GM12878 (cell line): Measurements from ENCODE around the gene DOCK9.

Experiments used
- CREM ChIP-seq: IDR thresholded peaks from 2 replicates; pipeline ENCODE4 v1.6.1; 2014; ENCODE audit warnings: antibody characterized with exemption, low read depth
- EP300 ChIP-seq, 2 experiments: fragments of 150-350 bp in 1 of 2; IDR thresholded peaks; 2 replicates each; pipeline ENCODE4 v1.6.1; 2011 to 2012; ENCODE audit warnings: low read depth in 2 of 2, low read length in 2 of 2, borderline replicate concordance in 1 of 2, improper control_type of control experiment in 1 of 2, inconsistent platforms in 1 of 2; ENCODE audit not compliant: control insufficient read depth in 1 of 2
- MEF2A ChIP-seq: IDR thresholded peaks from 2 replicates; pipeline ENCODE4 v1.6.1; 2011; ENCODE audit warnings: low read depth, mild to moderate bottlenecking, low read length, moderate library complexity; ENCODE audit not compliant: insufficient read depth
- NR2F1 ChIP-seq: fragments of 450-650 bp; conservative IDR thresholded peaks from 2 replicates; pipeline ENCODE4 v1.6.1; 2017; ENCODE audit warnings: mild to moderate bottlenecking
- POLR2A ChIP-seq: IDR thresholded peaks from 2 replicates; pipeline ENCODE4 v1.6.1; 2011; ENCODE audit warnings: low read depth, mild to moderate bottlenecking, low read length
- POLR2AphosphoS5 ChIP-seq: IDR thresholded peaks from 2 replicates; pipeline ENCODE4 v1.6.1; 2011; ENCODE audit warnings: mild to moderate bottlenecking, low read length, inconsistent platforms
- RAD51 ChIP-seq: fragments of 450-650 bp; IDR thresholded peaks from 2 replicates; pipeline ENCODE4 v1.6.1; 2016; ENCODE audit warnings: moderate library complexity, mild to moderate bottlenecking, inconsistent platforms
- TCF12 ChIP-seq: IDR thresholded peaks from 2 replicates; pipeline ENCODE4 v1.6.1; 2011; ENCODE audit warnings: low read depth, mild to moderate bottlenecking, low read length
- TF ChIP-seq, protein P1 (sequence below), 3 experiments: IDR thresholded peaks in 2 of 3; conservative IDR thresholded peaks in 1 of 3; 2 replicates each; pipeline ENCODE4 v1.5.1; 2011; ENCODE audit warnings: low read depth in 3 of 3, low read length in 3 of 3, mild to moderate bottlenecking in 3 of 3, control low read depth in 2 of 3, moderate library complexity in 2 of 3, inconsistent platforms in 1 of 3, mixed read lengths in 1 of 3; ENCODE audit not compliant: control insufficient read depth in 2 of 3, insufficient read depth in 1 of 3; ENCODE audit errors: extremely low read depth in 1 of 3
- TF ChIP-seq, protein P2 (sequence below): fragments of 450-650 bp; conservative IDR thresholded peaks from 2 replicates; pipeline ENCODE4 v1.6.1; 2017; ENCODE audit warnings: mild to moderate bottlenecking, moderate library complexity
- TF ChIP-seq, protein P3 (sequence below): IDR thresholded peaks from 2 replicates; pipeline ENCODE4 v1.6.1; 2011; ENCODE audit warnings: borderline replicate concordance, low read depth, mild to moderate bottlenecking, moderate library complexity, mixed read lengths, low read length; ENCODE audit not compliant: insufficient read depth; ENCODE audit errors: extremely low read length
- TF ChIP-seq, protein P4 (sequence below): IDR thresholded peaks from 2 replicates; pipeline ENCODE4 v1.6.1; 2012; ENCODE audit warnings: low read length, inconsistent platforms

DNA sequence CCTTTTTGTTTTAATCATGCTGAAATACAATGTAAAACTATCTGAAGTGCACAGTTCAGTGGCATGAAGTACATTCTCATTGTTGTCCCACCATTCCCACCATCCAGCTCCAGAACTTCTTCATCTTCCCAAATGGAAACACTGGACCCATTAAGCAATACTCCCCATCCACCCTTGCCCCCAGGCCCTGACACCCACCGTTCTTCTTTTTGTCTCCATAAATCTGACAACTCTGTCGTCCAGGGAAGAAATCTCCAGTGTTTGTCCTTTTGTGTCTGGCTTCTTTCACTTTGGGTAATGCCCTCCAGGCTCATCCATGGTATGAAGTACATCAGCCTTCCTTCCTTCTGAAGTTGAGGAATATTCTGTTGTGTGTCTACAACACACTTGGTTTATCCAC lies 222.7 kb downstream of the DOCK9 start:
- TF ChIP-seq POLR2AphosphoS5 (no peak), RAD51 (no peak), EP300 (IDR thresholded peaks at IDR 0.05; ENCODE audit: borderline replicate concordance in 1 of 2, control insufficient read depth in 1 of 2, low read depth in 2 of 2, low read length in 2 of 2) (no peak), NR2F1 (no peak), POLR2A (no peak), TCF12 (no peak), CREM (no peak), MEF2A (no peak)
- TF ChIP-seq, protein P1, sequence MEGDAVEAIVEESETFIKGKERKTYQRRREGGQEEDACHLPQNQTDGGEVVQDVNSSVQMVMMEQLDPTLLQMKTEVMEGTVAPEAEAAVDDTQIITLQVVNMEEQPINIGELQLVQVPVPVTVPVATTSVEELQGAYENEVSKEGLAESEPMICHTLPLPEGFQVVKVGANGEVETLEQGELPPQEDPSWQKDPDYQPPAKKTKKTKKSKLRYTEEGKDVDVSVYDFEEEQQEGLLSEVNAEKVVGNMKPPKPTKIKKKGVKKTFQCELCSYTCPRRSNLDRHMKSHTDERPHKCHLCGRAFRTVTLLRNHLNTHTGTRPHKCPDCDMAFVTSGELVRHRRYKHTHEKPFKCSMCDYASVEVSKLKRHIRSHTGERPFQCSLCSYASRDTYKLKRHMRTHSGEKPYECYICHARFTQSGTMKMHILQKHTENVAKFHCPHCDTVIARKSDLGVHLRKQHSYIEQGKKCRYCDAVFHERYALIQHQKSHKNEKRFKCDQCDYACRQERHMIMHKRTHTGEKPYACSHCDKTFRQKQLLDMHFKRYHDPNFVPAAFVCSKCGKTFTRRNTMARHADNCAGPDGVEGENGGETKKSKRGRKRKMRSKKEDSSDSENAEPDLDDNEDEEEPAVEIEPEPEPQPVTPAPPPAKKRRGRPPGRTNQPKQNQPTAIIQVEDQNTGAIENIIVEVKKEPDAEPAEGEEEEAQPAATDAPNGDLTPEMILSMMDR (IDR thresholded peaks at IDR 0.05 in 2 of 3, conservative IDR thresholded peaks at IDR 0.05 in 1 of 3; ENCODE audit: control insufficient read depth in 2 of 3, extremely low read depth in 1 of 3, insufficient read depth in 1 of 3, low read depth in 3 of 3, low read length in 3 of 3): no peak
- TF ChIP-seq, protein P2, sequence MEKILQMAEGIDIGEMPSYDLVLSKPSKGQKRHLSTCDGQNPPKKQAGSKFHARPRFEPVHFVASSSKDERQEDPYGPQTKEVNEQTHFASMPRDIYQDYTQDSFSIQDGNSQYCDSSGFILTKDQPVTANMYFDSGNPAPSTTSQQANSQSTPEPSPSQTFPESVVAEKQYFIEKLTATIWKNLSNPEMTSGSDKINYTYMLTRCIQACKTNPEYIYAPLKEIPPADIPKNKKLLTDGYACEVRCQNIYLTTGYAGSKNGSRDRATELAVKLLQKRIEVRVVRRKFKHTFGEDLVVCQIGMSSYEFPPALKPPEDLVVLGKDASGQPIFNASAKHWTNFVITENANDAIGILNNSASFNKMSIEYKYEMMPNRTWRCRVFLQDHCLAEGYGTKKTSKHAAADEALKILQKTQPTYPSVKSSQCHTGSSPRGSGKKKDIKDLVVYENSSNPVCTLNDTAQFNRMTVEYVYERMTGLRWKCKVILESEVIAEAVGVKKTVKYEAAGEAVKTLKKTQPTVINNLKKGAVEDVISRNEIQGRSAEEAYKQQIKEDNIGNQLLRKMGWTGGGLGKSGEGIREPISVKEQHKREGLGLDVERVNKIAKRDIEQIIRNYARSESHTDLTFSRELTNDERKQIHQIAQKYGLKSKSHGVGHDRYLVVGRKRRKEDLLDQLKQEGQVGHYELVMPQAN: no peak
- TF ChIP-seq, protein P3, sequence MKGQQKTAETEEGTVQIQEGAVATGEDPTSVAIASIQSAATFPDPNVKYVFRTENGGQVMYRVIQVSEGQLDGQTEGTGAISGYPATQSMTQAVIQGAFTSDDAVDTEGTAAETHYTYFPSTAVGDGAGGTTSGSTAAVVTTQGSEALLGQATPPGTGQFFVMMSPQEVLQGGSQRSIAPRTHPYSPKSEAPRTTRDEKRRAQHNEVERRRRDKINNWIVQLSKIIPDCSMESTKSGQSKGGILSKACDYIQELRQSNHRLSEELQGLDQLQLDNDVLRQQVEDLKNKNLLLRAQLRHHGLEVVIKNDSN: no peak
- TF ChIP-seq, protein P4, sequence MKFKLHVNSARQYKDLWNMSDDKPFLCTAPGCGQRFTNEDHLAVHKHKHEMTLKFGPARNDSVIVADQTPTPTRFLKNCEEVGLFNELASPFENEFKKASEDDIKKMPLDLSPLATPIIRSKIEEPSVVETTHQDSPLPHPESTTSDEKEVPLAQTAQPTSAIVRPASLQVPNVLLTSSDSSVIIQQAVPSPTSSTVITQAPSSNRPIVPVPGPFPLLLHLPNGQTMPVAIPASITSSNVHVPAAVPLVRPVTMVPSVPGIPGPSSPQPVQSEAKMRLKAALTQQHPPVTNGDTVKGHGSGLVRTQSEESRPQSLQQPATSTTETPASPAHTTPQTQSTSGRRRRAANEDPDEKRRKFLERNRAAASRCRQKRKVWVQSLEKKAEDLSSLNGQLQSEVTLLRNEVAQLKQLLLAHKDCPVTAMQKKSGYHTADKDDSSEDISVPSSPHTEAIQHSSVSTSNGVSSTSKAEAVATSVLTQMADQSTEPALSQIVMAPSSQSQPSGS: no peak
